NB4 (cell line): ENCODE data around the gene CLIC5.

Source experiments
- CTCF ChIP-seq: IDR thresholded peaks from one replicate; pipeline ENCODE4 v1.5.1; 2012; ENCODE audit warnings: low read depth, low read length
- MAX ChIP-seq: IDR thresholded peaks from 2 replicates; pipeline ENCODE4 v1.6.1; 2011; ENCODE audit warnings: low read depth, low read length
- POLR2A ChIP-seq: IDR thresholded peaks from 2 replicates; pipeline ENCODE4 v1.6.1; 2011; ENCODE audit warnings: mild to moderate bottlenecking; ENCODE audit not compliant: insufficient read length; ENCODE audit errors: extremely low read depth

DNA sequence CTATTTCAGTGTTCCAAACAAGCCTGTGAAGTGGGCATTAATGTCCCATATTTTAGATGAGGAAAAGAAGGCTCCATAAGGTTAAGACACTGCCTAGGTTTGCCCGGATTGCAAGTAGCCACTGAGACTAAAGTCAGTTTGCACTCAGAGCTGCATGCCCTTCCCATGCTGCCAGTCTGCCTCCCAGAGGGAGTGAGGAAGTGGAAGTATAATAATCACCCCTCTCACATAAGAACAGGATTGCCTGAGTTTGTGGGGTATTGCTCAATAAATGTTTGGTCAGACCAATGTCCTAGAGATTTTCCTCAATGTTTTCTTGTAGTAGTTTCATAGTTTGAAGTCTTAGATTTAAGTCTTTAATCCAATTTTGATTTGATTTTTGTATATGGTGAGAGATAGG, 43.9 kb upstream of the CLIC5 start:
- TF ChIP-seq CTCF: no peak
- TF ChIP-seq POLR2A: no peak
- TF ChIP-seq MAX: no peak
